Uterus (tissue), 2 donors: ENCODE measurements around the gene TYRP1.

Experiments
- CTCF ChIP-seq, 4 experiments: fragments of 200-600 bp in 2 of 4; fragments of 450-650 bp in 2 of 4; sonication (generic) in 2 of 4; IDR thresholded peaks; one replicate each; pipeline ENCODE4 v1.5.1; 2016 to 2019; ENCODE audit warnings: antibody characterized with exemption in 4 of 4, mild to moderate bottlenecking in 2 of 4, moderate library complexity in 1 of 4
- POLR2A ChIP-seq, 2 donors: fragments of 450-650 bp; IDR thresholded peaks; one replicate each; pipeline ENCODE4 v1.6.1; 2016; ENCODE audit warnings: antibody characterized with exemption in 2 of 2, mild to moderate bottlenecking in 1 of 2, moderate library complexity in 1 of 2

- TF ChIP-seq POLR2A (IDR thresholded peaks at IDR 0.05) (no peak), CTCF (IDR thresholded peaks at IDR 0.05) (no peak)
Observed at GRCh38 chr9:12670006-12670405, 23.2 kb upstream of the TYRP1 start.
